ENCODE data around the gene YWHAG.

The YWHAG gene

GRCh38 chr7:76304888-76305375 lies 53.9 kb downstream of the YWHAG start:
- Histone ChIP-seq H3K9ac (no peak overlapping the region), H3K4me3 (IDR thresholded peaks at IDR 0.05; ENCODE audit: insufficient read depth, low read depth, low read length) (no peak overlapping the region), H3K4me1 (ENCODE audit: low read depth, poor library complexity, severe bottlenecking) (peaks cover 56% of the 10 kb centered on the region), H4K20me1 (ENCODE audit: insufficient read depth) (no peaks in the 10 kb centered on the region), H2AFZ (ENCODE audit: low read depth) (no peak overlapping the region), H3K27ac (peak overlapping the region; percentile 1; the same call in 1 of the 2 replicates), H3K27me3 (ENCODE audit: insufficient read depth, low read depth) (no peaks in the 10 kb centered on the region), H3K79me2 (ENCODE audit: insufficient read depth, low read depth) (peaks cover 20% of the 10 kb centered on the region), H3K4me2 (peak overlapping the region; percentile 64; the same call in 1 of the 2 replicates), H3K36me3 (ENCODE audit: insufficient read depth) (no peaks in the 10 kb centered on the region; the same call in 1 of the 2 replicates)
- TF ChIP-seq, protein P1, sequence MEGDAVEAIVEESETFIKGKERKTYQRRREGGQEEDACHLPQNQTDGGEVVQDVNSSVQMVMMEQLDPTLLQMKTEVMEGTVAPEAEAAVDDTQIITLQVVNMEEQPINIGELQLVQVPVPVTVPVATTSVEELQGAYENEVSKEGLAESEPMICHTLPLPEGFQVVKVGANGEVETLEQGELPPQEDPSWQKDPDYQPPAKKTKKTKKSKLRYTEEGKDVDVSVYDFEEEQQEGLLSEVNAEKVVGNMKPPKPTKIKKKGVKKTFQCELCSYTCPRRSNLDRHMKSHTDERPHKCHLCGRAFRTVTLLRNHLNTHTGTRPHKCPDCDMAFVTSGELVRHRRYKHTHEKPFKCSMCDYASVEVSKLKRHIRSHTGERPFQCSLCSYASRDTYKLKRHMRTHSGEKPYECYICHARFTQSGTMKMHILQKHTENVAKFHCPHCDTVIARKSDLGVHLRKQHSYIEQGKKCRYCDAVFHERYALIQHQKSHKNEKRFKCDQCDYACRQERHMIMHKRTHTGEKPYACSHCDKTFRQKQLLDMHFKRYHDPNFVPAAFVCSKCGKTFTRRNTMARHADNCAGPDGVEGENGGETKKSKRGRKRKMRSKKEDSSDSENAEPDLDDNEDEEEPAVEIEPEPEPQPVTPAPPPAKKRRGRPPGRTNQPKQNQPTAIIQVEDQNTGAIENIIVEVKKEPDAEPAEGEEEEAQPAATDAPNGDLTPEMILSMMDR (conservative IDR thresholded peaks at IDR 0.05; ENCODE audit: low read depth, low read length): no peak

GRCh38 chr7:76303202-76304147 lies 55.3 kb downstream of the YWHAG start:
- Histone ChIP-seq H4K20me1 (ENCODE audit: insufficient read depth) (no peaks in the 10 kb centered on the region), H2AFZ (ENCODE audit: low read depth) (peak overlapping the region; percentile 61; the same call in 1 of the 2 replicates), H3K27ac (peak overlapping the region; percentile 73), H3K4me3 (IDR thresholded peaks at IDR 0.05; ENCODE audit: insufficient read depth, low read depth, low read length) (no peak overlapping the region), H3K36me3 (ENCODE audit: insufficient read depth) (no peaks in the 10 kb centered on the region; the same call in 1 of the 2 replicates), H3K4me2 (peak overlapping the region; percentile 64), H3K27me3 (ENCODE audit: insufficient read depth, low read depth) (no peaks in the 10 kb centered on the region), H3K79me2 (ENCODE audit: insufficient read depth, low read depth) (peaks cover 20% of the 10 kb centered on the region), H3K4me1 (ENCODE audit: low read depth, poor library complexity, severe bottlenecking) (peaks cover 56% of the 10 kb centered on the region), H3K9ac (peak overlapping the region; percentile 76)
- TF ChIP-seq, protein P1 (conservative IDR thresholded peaks at IDR 0.05; ENCODE audit: low read depth, low read length): no peak

DNA sequence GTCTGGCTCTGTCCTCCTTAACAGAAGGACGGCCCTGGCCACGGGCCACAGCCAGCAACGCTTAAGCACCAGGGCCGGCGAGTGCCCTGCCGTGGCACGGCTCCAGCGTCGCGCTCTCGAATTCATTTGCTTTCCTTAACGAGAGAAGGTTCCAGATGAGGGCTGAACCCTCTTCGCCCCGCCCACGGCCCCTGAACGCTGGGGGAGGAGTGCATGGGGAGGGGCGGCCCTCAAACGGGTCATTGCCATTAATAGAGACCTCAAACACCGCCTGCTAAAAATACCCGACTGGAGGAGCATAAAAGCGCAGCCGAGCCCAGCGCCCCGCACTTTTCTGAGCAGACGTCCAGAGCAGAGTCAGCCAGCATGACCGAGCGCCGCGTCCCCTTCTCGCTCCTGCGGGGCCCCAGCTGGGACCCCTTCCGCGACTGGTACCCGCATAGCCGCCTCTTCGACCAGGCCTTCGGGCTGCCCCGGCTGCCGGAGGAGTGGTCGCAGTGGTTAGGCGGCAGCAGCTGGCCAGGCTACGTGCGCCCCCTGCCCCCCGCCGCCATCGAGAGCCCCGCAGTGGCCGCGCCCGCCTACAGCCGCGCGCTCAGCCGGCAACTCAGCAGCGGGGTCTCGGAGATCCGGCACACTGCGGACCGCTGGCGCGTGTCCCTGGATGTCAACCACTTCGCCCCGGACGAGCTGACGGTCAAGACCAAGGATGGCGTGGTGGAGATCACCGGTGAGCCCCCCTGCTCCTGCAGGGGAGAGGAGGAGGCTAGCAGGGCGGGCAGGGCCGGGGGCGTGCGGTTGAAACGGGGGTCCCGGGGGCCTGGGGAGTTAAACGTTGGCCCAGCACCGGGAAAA lies 56.2 kb downstream of the YWHAG start, which contains the start of gene HSPB1:
Gene HSPB1, plus strand, starts transcription at position 327 of the 855 bp plus-strand sequence. Its CDS starts 40 bp downstream, at position 367.
- no peak within 1 kb of the TSS for H3K4me3 ChIP-seq (IDR thresholded peaks at IDR 0.05; ENCODE audit: insufficient read depth, low read depth, low read length)
- no peaks in the 10 kb centered on the region; the same call in 1 of the 2 replicates for H3K36me3 ChIP-seq (ENCODE audit: insufficient read depth)
- H3K27me3 ChIP-seq (ENCODE audit: insufficient read depth, low read depth): no peaks in the 10 kb centered on the region
- peak within 1 kb of the TSS; percentile 64 for H3K4me2 ChIP-seq
- peak within 1 kb of the TSS; percentile 61 for H2AFZ ChIP-seq (ENCODE audit: low read depth)
- H3K9ac ChIP-seq: peak within 1 kb of the TSS; percentile 76
- TF ChIP-seq, protein P1 (conservative IDR thresholded peaks at IDR 0.05; ENCODE audit: low read depth, low read length): no peak
- peaks cover 53% of the 10 kb centered on the region for H3K4me1 ChIP-seq (ENCODE audit: low read depth, poor library complexity, severe bottlenecking)
- peak within 1 kb of the TSS; percentile 73 for H3K27ac ChIP-seq
- H3K79me2 ChIP-seq (ENCODE audit: insufficient read depth, low read depth): peaks cover 20% of the 10 kb centered on the region
- no peaks in the 10 kb centered on the region for H4K20me1 ChIP-seq (ENCODE audit: insufficient read depth)

DNA sequence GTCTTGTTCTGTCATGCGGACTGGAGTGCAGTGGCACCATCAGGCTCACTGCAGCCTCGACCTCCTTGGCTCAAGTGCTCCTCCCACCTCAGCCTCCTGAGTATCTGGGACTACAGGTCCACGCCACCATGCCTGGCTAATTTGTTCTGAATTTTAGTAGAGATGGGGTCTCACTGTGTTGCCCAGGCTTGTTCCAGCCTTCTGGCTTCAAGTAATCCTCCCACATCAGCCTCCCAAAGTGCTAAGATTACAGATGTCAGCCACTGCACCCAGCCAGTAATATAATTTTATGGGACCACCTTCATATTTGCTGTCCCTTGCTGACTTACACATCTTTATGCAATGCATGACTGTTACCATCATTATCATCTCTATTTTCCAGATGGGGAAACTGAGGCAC lies 57.8 kb downstream of the YWHAG start:
- H3K27ac ChIP-seq: no peak overlapping the region
- no peaks in the 10 kb centered on the region; the same call in 1 of the 2 replicates for H3K36me3 ChIP-seq (ENCODE audit: insufficient read depth)
- H2AFZ ChIP-seq (ENCODE audit: low read depth): no peak overlapping the region
- TF ChIP-seq, protein P1 (conservative IDR thresholded peaks at IDR 0.05; ENCODE audit: low read depth, low read length): no peak
- no peak overlapping the region for H3K9ac ChIP-seq
- H3K27me3 ChIP-seq (ENCODE audit: insufficient read depth, low read depth): no peaks in the 10 kb centered on the region
- H3K4me1 ChIP-seq (ENCODE audit: low read depth, poor library complexity, severe bottlenecking): peaks cover 46% of the 10 kb centered on the region
- peaks cover 20% of the 10 kb centered on the region for H3K79me2 ChIP-seq (ENCODE audit: insufficient read depth, low read depth)
- H3K4me3 ChIP-seq (IDR thresholded peaks at IDR 0.05; ENCODE audit: insufficient read depth, low read depth, low read length): no peak overlapping the region
- H4K20me1 ChIP-seq (ENCODE audit: insufficient read depth): no peaks in the 10 kb centered on the region
- H3K4me2 ChIP-seq: no peak overlapping the region
